HG03442 (cell line): Measurements from ENCODE around the gene IKZF3.
"Not testable (repeated sequence)": the region's sequence is repeated elsewhere in the genome, so short reads cannot be mapped to it uniquely, and the experiment has no call there.

Experiments
- ATAC-seq: cut with Tn5 transposase; IDR thresholded peaks from one replicate; pipeline ENCODE4 v1.9.1; 2021; ENCODE audit warnings: mild to moderate bottlenecking, moderate library complexity; ENCODE audit not compliant: unreplicated experiment

The IKZF3 gene

DNA sequence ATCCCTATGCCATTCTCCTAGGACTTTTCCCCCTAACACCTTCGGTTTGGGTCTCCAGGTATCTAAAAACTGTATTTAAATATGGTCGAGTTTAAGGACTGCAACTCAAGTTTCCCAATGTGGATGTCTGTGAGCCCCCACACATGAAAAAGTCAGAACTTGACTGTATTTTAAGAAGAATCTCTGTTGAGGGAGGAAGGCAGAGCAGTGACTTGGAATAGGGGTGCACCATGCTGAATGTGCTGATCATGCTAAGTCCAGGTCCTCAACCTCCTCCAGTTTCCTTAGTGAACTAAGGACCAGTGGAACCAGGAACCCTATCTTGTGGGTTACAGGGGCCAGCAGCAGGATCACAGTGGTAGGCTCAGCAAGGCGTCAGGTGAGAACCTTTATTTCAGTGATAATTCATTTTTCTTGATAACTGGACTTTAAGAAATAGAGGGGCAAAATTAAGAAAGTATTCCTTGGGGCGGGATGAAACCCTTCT is 106.9 kb downstream of the IKZF3 start:
- ATAC-seq: no peak

DNA sequence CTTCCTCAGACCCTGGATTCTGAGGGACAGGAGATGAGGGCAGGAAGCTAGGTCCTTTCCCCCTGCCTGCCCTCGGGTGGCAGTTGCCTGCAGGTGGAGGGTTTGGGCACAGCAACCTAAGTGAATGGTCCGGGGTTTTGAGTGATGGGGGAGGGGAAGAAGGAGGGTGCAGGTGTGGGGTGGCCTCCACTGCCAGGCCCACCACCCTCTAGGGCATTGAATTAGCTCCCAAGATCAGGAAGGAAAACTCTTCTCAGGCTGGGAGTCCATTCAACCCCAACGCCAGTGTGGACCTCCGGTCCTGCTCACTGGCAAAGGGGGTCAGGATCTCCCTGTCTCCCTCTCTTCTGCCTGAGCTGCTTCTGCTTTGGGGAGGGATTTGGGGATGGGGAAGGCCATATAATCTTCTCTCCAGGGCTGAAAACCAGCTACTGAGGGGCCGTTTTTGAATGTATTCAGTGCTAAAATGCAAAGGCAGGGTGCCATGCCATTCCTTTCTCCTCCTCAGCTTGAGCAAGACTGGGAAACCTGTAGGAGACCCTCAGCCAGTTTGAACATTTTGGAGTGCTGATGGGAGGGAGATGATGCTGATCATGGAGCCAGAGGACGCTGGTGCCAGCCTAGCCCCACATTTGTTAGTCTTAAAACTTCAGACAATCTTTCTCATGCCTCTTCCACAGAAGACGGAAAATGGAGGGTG is 107.6 kb downstream of the IKZF3 start:
- ATAC-seq: no peak

DNA sequence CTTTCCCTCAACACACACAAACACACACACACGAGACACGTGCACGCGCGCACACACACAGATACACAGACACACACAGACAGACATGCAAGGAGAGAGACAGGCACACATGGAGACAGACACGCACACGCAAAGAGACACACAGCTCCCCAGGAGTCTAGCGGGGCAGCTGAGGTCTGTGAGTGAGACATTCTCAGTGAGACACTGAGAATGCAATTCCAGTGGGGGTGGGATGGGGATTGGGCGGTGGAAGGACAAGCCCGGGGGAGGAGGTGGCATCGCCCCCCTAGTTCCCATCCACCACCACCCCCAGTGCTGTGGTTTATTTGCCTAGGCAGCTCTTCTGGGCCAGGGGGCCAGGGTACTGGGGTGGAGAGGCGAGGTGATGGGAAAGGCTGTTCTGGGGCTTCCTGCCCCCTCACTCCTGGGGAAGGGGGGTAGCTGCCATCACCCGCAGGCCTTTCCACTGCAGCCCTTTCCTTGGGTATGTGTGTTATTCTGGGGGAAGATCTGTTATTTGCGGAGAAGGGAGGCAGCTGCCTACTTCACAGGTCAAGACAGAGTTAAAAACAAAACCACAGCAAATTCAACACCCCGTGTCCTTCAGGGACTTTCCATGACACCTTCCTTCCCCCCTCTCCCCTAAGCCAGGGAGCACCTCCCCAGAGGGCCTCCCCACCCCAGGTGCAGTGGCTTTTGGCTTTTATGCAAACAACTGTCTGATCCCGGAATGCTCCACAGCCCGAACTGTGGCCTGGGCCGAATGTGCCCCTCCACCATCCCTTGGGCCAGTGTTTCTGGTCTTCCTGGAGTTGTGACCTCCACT is 108.3 kb downstream of the IKZF3 start:
- no peak for ATAC-seq

DNA sequence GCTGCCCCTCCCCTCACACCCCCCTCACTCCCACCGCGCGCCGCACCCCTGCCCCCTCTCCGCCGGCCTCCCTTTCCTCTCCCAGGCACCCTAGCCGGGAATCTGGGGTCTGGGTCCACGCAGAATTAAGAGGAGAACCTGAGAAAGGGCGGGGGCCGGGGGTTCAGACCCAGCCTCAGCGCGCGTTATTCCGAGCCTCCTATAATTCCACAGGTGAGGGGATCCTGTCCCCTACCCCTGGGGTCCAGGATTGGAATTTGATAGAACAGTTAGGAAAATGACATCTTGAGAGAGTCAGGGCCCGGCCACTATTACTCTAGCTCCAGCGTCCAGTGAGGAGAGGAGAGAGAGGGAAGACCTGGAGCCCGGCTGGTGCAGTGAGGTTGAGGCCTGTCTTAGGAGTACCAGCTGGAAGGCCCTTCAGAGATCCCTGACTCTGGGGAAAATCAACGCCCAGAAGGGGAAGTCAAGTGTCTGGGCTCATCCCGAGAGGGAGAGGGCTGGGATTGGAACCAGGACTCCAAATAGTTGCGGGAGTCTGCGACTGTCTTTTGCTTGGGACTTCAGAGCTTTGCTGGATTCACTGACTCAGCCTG is 109.1 kb downstream of the IKZF3 start:
- no peak for ATAC-seq

DNA sequence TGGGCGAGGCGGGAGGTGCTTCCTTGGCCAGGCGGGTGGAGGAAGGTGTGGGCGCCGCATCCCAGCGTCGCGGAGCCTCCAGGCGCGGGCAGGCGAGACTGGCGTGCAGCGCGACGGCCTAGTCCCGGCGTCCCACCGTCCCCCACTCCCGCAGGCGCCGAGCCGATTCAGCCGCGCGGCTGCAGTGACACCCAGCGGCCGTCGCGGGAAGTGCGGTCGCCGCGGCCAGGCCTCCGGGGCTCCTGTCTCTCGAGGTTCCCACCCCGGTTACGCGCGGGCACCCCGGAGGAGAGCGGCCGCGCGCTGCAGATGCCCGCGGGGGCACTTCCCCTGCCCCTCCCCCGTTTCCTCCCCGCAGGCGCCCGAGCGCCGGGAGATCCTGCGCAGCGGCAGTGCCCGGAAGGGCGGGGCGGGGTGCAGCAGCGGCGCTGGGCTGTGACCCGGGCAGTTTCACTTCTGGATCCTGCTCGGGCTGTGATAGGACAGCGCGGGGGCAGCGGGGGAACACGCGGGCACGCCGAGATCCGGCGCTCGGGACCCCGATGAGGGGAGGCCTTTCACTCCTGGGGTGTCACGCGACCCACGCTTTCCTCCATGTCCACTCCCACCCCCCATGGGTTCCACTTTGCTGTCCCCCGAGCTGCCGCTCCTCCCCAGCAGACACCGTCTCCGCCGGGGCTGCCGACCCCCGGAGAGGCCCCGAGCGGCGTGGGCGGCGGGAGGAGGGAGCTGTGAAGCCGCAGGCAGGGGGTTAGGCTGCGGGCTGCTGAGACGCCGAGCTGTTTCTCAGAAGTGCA is 109.8 kb downstream of the IKZF3 start:
- ATAC-seq: peak; percentile 58

DNA sequence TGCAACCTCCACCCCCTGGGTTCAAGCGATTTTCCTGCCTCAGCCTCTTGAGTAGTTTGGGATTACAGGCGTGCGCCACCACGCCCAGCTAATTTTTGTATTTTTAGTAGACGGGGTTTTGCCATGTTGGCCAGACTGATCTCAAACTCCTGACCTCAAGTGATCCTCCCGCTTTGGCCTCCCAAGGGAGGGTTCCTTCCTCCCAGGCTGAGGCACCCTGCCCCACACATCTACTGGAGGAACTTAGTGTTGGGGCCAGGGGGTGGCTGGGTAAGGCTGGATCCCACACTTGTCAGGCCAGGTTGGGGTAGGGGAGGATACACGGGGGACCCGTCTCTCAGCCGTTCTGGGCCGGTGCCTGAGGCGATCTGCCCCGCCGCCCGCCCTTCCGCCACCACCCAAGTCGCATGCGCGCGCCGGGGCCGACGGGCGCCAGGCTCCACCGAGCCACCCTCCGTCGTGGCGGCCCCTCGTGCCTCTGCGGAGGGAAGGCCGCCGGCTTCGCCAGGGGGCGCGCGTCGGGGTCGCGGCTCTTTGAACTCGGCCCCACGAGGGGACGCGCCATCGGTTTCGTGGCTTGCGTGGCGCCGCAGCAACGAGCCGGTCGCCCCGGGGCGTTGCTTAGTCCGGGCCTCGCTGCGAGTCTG is 110.5 kb downstream of the IKZF3 start:
- ATAC-seq: peak; percentile 23

DNA sequence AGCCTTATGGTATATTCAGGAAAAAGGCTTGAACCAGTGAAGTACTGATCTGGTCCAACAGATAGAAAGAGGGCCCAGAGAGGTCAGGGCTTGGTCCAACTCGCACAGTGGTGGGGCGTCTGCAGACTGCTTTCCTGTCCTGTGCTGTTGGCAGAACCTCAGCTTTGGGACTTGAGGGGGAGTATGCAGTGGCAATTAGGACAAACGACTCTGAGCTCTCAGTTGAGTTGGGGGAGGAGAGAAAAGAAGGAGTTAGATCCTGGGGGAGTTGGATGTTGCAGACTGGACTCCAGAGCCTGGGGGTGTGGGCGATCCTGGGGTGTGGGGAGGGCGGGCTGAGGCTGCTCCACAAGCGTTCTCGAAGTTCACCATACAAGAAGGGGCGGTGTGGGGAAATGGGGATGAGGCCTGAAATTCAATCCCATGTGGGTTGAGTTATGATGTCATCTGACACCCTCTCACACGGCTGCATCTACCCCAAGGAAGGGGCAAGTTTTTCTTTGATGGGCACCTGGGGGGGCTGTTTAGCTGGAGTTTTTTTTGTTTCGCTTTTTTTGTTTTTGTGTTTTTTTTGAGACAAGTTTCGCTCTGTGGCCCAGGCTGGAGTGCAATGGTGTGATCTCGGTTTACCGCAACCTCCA is 111.8 kb downstream of the IKZF3 start:
- ATAC-seq: no peak

DNA sequence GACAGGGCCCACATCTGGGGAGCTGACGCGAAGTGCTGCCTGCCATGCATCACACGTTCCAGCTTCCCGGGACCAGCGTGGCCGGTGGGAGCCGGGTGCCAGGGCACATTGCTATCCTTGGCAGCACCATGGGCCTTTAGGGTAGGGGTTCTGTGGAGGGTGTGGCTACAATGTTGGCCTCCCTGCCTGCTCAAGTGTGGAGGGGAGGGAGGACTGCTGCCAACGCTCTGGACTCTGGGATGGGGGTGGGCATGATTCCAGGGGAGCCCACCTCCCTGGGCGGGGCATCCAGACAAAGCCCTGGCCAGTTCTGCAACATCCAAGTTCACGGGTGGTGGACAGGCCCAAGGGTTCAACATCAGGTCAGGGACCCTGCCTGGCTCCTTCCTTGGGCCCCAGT is 112.5 kb downstream of the IKZF3 start:
- ATAC-seq: no peak

DNA sequence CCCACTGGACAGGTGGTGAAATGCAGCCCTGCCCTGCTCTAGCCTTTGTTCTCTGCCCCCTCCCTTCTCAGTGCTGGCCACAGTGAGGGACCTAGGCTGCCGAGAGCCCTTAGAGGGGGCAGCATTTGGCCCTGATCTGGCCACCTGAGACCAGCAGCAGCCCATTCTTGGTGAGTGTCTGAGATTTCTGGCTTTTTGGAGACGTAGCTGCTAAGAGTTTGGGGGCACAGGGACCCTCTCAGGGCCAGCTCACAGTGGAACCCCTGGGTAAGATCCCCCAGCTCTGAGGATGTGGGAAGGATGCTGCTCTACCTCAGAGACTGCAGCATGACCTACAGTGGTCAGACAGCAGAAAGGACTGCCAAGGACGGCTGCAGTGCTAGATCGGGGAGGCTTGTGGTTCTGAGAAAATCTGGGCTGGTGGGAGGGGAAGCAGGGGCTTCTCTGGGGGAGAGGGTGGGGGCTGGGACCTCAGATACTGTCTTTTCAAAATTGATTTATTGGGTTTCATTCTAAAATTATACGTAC is 113.0 kb downstream of the IKZF3 start:
- ATAC-seq: no peak

DNA sequence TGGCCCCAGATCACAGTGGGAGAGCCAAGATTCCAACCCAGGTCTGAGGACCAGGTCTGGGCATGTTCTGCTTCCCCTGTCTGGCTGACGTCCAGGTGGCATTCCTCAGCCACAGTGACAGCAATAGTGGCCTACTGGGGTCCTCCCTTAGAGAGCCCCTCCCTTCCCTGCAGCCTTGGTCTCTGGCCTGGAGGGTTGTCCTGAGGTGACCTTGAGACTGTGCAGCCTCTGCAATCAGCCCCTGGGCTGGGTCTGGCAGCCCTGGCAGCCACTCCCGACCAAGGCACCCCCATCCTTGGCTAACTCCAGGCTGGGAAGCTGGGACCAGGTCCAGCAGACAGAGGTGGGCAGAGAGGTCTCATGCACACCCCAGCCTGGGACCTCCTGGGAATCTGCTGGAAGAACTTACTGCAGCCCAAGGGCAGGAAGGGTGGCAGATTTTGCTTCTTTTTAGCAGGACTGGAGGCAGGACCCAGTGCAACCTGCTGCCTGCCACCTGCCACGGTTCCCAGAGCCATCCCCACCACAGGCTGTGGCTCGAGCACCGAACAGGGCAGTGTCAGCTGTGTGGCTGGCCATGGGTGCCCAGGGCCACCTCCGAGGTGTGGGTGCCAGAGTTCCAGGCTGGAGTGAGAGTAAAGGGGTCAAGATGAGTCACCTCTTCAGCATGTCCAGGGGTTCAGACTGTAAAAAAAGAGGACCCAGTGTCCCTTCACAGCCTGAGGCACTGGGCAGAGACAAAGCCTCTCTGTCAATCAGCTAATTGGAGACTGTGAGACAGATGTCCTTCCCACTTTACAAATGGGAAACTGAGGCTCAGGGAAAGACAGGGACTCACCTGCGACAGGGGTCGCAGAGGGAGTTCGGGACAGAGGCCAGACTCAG is 113.7 kb downstream of the IKZF3 start:
- no peak for ATAC-seq

DNA sequence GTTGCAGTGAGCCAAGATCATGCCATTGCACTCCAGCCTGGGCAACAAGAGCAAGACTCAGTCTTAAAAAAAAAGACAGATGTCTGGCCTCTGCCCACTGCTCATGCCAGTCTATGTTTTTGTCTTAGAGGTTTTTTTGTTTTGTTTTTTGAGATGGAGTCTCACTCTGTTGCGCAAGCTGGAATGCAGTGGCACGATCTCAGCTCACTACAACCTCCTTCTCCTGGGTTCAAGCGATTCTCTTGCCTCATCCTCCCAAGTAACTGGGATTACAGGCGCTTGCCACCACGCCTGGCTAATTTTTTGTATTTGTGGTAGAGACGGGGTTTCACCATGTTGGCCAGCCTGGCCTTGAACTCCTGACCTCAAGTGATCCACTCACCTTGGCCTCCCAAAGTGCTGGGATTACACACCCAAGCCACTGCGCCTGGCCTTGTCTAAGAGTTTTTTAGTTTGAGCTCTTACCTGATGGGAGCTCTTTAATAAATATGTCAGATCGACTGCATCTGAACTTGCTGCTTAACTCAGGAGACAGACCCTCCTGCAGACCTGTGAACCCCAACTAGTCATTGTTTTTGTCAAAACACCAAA is 115.6 kb downstream of the IKZF3 start:
- ATAC-seq: not testable (repeated sequence)

DNA sequence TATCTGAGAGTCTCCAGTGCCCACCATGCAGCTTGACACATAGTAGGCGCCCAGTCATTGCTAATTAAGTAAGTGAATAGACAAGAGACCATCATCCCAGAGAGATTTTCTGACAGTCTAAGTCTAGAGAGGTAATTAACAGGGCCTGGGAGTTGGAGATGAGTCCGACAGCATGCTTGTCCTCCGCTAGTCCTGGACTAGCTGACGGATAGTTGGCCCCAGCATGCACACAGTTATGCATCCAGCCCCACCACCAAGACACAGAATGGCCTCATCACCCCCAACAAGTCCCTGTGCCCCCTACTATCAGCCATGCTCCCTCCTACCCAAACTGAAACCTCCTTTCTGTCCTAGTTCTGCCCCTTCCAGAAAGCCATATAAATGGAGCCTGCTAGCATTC is 116.4 kb downstream of the IKZF3 start:
- no peak for ATAC-seq

DNA sequence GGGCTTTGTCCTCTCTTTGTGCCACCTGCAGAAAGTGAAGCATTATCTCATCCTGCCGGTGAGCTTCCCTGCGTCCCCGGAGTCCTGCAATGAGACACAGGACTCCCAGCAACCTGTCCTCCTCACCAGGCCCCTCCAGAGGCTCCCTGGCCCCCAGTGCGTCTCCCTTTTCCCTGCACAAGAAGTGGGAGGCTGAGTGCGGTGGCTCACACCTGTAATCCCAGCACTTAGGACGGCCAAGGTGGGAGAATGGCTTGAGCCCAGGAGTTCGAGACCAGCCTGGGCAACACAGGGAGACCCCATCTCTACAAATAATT is 118.0 kb downstream of the IKZF3 start:
- ATAC-seq: no peak

DNA sequence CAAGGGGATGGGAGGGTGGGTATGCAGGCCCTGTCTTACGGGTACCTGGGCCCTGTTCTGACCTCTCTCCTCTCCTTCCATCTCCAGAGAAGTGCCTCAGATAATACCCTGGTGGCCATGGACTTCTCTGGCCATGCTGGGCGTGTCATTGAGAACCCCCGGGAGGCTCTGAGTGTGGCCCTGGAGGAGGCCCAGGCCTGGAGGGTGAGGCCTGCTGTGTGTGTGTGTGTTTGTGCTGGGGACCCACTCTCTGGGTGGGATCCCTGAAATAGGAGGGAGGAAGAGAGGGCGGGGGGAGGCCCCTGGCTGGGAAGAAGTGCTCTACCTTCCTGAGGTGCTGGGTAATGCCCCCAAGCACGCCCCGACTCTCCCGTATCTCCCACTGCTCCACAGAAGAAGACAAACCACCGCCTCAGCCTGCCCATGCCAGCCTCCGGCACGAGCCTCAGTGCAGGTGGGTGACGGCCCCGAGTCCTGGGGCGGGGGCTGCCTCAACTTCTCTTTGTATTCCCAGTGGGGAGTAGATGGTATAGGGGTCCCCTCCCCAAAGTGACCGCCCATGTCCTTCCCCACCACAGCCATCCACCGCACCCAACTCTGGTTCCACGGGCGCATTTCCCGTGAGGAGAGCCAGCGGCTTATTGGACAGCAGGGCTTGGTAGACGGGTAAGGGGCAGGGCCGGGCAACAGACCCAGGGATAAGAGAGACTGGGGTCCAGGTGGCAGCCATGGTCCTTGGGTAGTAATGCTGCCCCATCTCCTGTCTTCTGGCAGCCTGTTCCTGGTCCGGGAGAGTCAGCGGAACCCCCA is 118.6 kb downstream of the IKZF3 start:
- no peak for ATAC-seq

DNA sequence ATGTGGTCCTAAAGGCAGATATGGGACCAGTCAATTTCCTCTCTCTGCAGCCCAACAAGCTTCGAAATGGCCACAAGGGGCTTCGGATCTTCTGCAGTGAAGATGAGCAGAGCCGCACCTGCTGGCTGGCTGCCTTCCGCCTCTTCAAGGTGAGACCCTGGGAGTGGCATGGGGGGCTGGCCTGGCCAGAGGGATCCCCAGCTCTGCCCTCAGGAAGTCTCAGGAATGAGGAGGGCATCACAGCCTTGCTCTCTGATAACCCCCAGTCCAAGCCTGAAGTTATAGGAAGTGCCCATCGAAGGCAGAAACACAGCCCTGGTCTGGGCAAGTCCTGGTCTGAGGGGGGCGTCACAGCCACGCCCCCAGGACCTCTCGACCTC is 119.3 kb downstream of the IKZF3 start:
- no peak for ATAC-seq

DNA sequence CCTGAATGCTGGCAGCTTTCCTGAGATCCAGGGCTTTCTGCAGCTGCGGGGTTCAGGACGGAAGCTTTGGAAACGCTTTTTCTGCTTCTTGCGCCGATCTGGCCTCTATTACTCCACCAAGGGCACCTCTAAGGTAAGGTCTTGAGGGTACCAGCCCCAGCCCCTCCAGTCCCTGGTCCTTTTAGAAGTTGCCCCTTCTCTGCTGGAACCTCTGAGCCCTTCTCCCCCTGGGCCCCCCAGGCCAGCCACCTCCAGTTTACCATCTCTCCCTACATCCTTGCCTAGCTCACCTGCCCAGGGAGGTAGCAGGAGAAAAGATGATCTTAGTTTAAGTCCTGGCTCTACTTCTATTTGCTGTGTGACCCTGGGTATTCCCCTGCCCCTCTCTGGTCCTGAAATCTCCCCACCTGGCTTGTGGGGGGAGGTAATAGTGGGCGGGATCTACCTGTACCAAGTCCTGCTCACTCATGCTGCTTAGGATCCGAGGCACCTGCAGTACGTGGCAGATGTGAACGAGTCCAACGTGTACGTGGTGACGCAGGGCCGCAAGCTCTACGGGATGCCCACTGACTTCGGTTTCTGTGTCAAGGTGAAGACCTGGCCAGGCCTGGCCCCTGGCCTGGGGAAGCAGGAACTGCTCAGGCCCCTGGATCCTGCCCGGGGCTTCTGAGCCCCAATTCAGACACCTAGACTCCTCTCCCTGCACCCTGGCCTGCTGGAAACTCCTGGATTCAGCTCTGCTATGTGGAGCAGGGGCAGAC is 119.9 kb downstream of the IKZF3 start:
- ATAC-seq: no peak

DNA sequence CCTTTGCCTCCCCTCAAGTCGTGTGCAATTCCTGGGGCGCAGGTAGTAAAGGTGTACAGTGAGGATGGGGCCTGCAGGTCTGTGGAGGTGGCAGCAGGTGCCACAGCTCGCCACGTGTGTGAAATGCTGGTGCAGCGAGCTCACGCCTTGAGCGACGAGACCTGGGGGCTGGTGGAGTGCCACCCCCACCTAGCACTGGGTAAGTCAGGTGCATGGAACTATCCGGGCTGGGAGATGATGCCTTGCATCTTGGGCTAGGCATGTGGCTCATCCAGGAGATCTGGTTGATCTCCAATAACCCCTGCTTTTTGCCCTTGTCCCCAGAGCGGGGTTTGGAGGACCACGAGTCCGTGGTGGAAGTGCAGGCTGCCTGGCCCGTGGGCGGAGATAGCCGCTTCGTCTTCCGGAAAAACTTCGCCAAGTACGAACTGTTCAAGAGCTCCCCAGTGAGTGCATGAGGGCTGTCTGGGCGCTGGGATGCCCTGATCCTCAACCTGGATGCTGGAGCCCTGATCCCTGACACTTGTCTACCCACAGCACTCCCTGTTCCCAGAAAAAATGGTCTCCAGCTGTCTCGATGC is 121.2 kb downstream of the IKZF3 start:
- no peak for ATAC-seq
